K562 (cell line): ENCODE data around the gene ATAD2B. TPM values are rescaled to one million over a fixed set of nuclear protein-coding genes. Genes with fewer than 3 reads are reported as not detected.

Source experiments
- ATAC-seq: fragments of 200-7000 bp; cut with Tn5 transposase; 3 replicates; pipeline ENCODE4 v1.9.1; 2020; ENCODE audit warnings: moderate library complexity
- BruUV-seq: library from RNA; stranded (reverse); fragments of 400-500 nt; replicated peaks from 2 replicates; lab custom pipeline; 2021; lab: Mats Ljungman, UMichigan
- CTCF ChIA-PET: fragments of 300-600 bp; formaldehyde crosslinking; extraction: SDS; loops from one replicate; lab custom pipeline; 2021; ENCODE audit warnings: low intra/inter-chr PET ratio; lab: Yijun Ruan, JAX
- POLR2A ChIA-PET: fragments of 300-600, 350-650 bp; sonication (Branson Sonifier 250); formaldehyde crosslinking; extraction: SDS; loops from one replicate; lab custom pipeline; 2021; ENCODE audit warnings: antibody characterized with exemption, inconsistent platforms; lab: Yijun Ruan, JAX
- DNase-seq, 4 experiments: peaks; one replicate each; pipeline versions ENCODE4 v3.0.0 to v3.0.0-alpha.2; 2011 to 2018; ENCODE audit warnings: low spot score in 3 of 4, mixed read lengths in 3 of 4; ENCODE audit errors: extremely low read depth in 1 of 4
- FAIRE-seq: peaks from 2 replicates; lab custom pipeline; 2011; peaks lifted over from hg19 to GRCh38; lab: Jason Lieb, UNC
- H2AFZ ChIP-seq: 2 replicates; pipeline ENCODE4 v1.6.0; 2011; ENCODE audit warnings: low read depth, low read length, control low read depth, inconsistent platforms
- H3K27ac ChIP-seq: fragments of 200-600 bp; 3 replicates; pipeline ENCODE4 v1.8.0; 2011; ENCODE audit warnings: low read depth, mild to moderate bottlenecking, control low read depth, inconsistent platforms, low read length, moderate library complexity, mixed read lengths; ENCODE audit errors: extremely low read depth
- H3K27me3 ChIP-seq, 2 experiments: fragments of 300-600 bp in 1 of 2; 2 replicates in 1 of 2; 3 replicates in 1 of 2; pipeline versions ENCODE4 v1.6.0 to v1.8.0; 2011; ENCODE audit warnings: inconsistent platforms in 2 of 2, low read length in 2 of 2, mild to moderate bottlenecking in 1 of 2, mixed read lengths in 1 of 2, moderate library complexity in 1 of 2; ENCODE audit not compliant: control insufficient read depth in 2 of 2, insufficient read depth in 2 of 2
- H3K36me3 ChIP-seq: fragments of 300-600 bp; 3 replicates; pipeline ENCODE4 v1.8.0; 2011; ENCODE audit warnings: mild to moderate bottlenecking, low read length, inconsistent platforms; ENCODE audit not compliant: control insufficient read depth, insufficient read depth
- H3K4me1 ChIP-seq, 2 experiments: fragments of 200-600 bp in 1 of 2; replicated peaks in 1 of 2; 2 replicates in 1 of 2; 3 replicates in 1 of 2; pipeline versions ENCODE4 v1.5.1 to v1.8.0; 2011; ENCODE audit warnings: inconsistent platforms in 2 of 2, low read length in 2 of 2, mild to moderate bottlenecking in 1 of 2, mixed read lengths in 1 of 2, moderate library complexity in 1 of 2; ENCODE audit not compliant: control insufficient read depth in 2 of 2, insufficient read depth in 2 of 2
- H3K4me2 ChIP-seq: 2 replicates; pipeline ENCODE4 v1.6.1; 2011; ENCODE audit warnings: low read length, control low read depth, inconsistent platforms, mixed read lengths; ENCODE audit not compliant: insufficient read depth
- H3K4me3 ChIP-seq: fragments of 200-600 bp; sonication (generic), shearing (Covaris generic); 2 replicates; pipeline ENCODE4 v1.5.1; 2016; ENCODE audit warnings: control low read depth, inconsistent platforms
- H3K79me2 ChIP-seq: fragments of 200-600 bp; 3 replicates; pipeline ENCODE4 v1.8.0; 2011; ENCODE audit warnings: low read length, inconsistent platforms; ENCODE audit not compliant: control insufficient read depth, insufficient read depth
- H3K9ac ChIP-seq, 2 experiments: 2 replicates each; pipeline versions ENCODE4 v1.6.0 to v1.6.1; 2011; ENCODE audit warnings: low read depth in 2 of 2, low read length in 2 of 2, control low read depth in 1 of 2, inconsistent platforms in 1 of 2, mild to moderate bottlenecking in 1 of 2, mixed read lengths in 1 of 2; ENCODE audit not compliant: insufficient read depth in 1 of 2
- H3K9me1 ChIP-seq: one replicate; pipeline ENCODE4 v1.6.0; 2011; ENCODE audit warnings: inconsistent platforms, mild to moderate bottlenecking, low read length, moderate library complexity; ENCODE audit not compliant: control insufficient read depth, insufficient read depth
- H3K9me3 ChIP-seq: replicated peaks from 2 replicates; pipeline ENCODE4 v1.5.1; 2011; ENCODE audit warnings: low read depth, low read length, inconsistent platforms; ENCODE audit not compliant: control insufficient read depth, insufficient read depth
- H4K20me1 ChIP-seq: replicated peaks from 2 replicates; pipeline ENCODE4 v1.6.1; 2011; ENCODE audit warnings: low read length, inconsistent platforms, mixed read lengths; ENCODE audit not compliant: control insufficient read depth, insufficient read depth
- ARID2 ChIP-seq: fragments of 450-650 bp; IDR thresholded peaks from 2 replicates; pipeline ENCODE4 v1.6.1; 2017; ENCODE audit warnings: antibody characterized with exemption, mild to moderate bottlenecking
- CBX3 ChIP-seq, 2 experiments: IDR thresholded peaks; 1 replicate in 1 of 2; 2 replicates in 1 of 2; pipeline ENCODE4 v1.6.1; 2012; ENCODE audit warnings: inconsistent platforms in 2 of 2, low read length in 2 of 2, borderline replicate concordance in 1 of 2, control low read depth in 1 of 2
- IRF2 ChIP-seq: sonication (generic); formaldehyde crosslinking; IDR thresholded peaks from 2 replicates; pipeline ENCODE4 v1.8.1; 2022; ENCODE audit warnings: mild to moderate bottlenecking, missing genetic modification reagents
- POLR2AphosphoS5 ChIP-seq: IDR thresholded peaks from 2 replicates; pipeline ENCODE4 v1.6.1; 2011; ENCODE audit warnings: mild to moderate bottlenecking, low read depth, low read length, moderate library complexity; ENCODE audit not compliant: control insufficient read depth, insufficient read depth
- PRMT5 ChIP-seq: sonication (generic); formaldehyde crosslinking; IDR thresholded peaks from 2 replicates; pipeline ENCODE4 v1.5.0; 2020; ENCODE audit warnings: missing genetic modification reagents
- RBM22 ChIP-seq: fragments of 200-400 bp; formaldehyde crosslinking; IDR thresholded peaks from 2 replicates; pipeline ENCODE4 v1.6.1; 2018; ENCODE audit warnings: low read length, low read depth; ENCODE audit not compliant: poor library complexity, severe bottlenecking
- TRIM28 ChIP-seq: fragments of 450-650 bp; IDR thresholded peaks from 2 replicates; pipeline ENCODE4 v1.6.1; 2017
- ZNF175 ChIP-seq: fragments of 200-800 bp; sonication (Bioruptor generic); IDR thresholded peaks from 2 replicates; pipeline ENCODE4 v1.6.1; 2016; ENCODE audit warnings: low read depth, mild to moderate bottlenecking, missing genetic modification characterization, missing compliant biosample characterization
- WGBS: fragments of 100-300 bp; shearing (Covaris generic); methylation state at CpG from one replicate; pipeline ENCODE4 v1.1.6; 2016; ENCODE audit warnings: low coverage, mixed read lengths; ENCODE audit not compliant: insufficient coverage; ENCODE audit errors: missing lambda C conversion rate; 5-methylcytosine and 5-hydroxymethylcytosine counted together
- in situ Hi-C: fragments of 300-500 bp; cut with MboI; formaldehyde crosslinking; loops from 4 replicates; pipeline ENCODE4 v1.15.0; 2018; ENCODE audit warnings: inconsistent platforms, mixed read lengths
- intact Hi-C: fragments of 100-400 bp; cut with micrococcal nuclease; formaldehyde crosslinking; loops from 2 replicates; pipeline ENCODE4 v1.14.2; 2022
- polyA plus RNA-seq, 8 experiments: library from polyadenylated mRNA; depleted of rRNA in 4 of 8; stranded (reverse) in 5 of 8; unstranded in 3 of 8; fragments of >200 nt; fragmentation: Nextera tagmentation in 2 of 8; fragmentation: Illumina TruSeq in 1 of 8; extraction: Ambion mirVana in 2 of 8; extraction: Trizol in 1 of 8; gene quantifications; 2 replicates each; pipeline versions ENCODE4 v1.2.1 to v1.2.3, GENCODE V29; 2011 to 2014; ENCODE audit warnings: inconsistent platforms in 1 of 8, missing spikeins in 1 of 8
- total RNA-seq, 7 experiments: library from RNA; depleted of rRNA in 6 of 7; stranded (reverse); fragments of >200 nt in 6 of 7; fragmentation: Illumina TruSeq in 2 of 7; extraction: Trizol in 2 of 7; gene quantifications; 2 replicates each; pipeline versions ENCODE4 v1.2.1 to v1.2.3, GENCODE V29; 2011 to 2021; ENCODE audit warnings: low replicate concordance in 1 of 7

The ATAD2B gene
- total and polyA plus RNA-seq, 9 of the 15 experiments (the other 6 are each of a cell fraction or from before 2014, with no cell fraction given) = 3.2 to 21.6 (median 11.4) TPM

- no peak for TF ChIP-seq RBM22
- no peak for TF ChIP-seq ZNF175
- no peak for TF ChIP-seq IRF2 (CRISPR knock-in tag)
- TF ChIP-seq ARID2 = no peak
- no peak for TF ChIP-seq POLR2AphosphoS5
- TF ChIP-seq, all 486 proteins: peak for 0
These were observed 89.9 kb downstream of the ATAD2B start (continued) for GRCh38 chr2:23836971-23837565.

GRCh38 chr2:23836505-23836904, 90.4 kb downstream of the ATAD2B start:
- TF ChIP-seq TRIM28 = 0 out of 2 replicates have a peak, but pooled peaks have one; percentile 41
- TF ChIP-seq CBX3 (IDR thresholded peaks at IDR 0.05; ENCODE audit: borderline replicate concordance in 1 of 2, low read length in 2 of 2) = peak in 1 of 2 experiments; percentile 64; a peak in 1 of 3 replicates
- no peak for TF ChIP-seq PRMT5
- H3K4me2 ChIP-seq = no peak overlapping the region
- in situ Hi-C loops (no loop called here), intact Hi-C loops (no loop called here)
- H3K9me1 ChIP-seq = no peaks in the 10 kb centered on the region
- BruUV-seq = no TSS peak
- H4K20me1 ChIP-seq = no peaks in the 10 kb centered on the region
- WGBS = 86% methylated on average over 5 of the region's 5 CpGs
- H3K36me3 ChIP-seq = peaks cover 7% of the 10 kb centered on the region; the same call in 1 of the 3 replicates
- POLR2A ChIA-PET = interaction anchor here (0.5 to 1.6 kb wide), 6 partner anchors 8 to 527 kb away, joined by 3 to 4 read pairs (median 4); no protein-coding TSS in a partner anchor
- CTCF ChIA-PET = no interaction called here
- no peaks in the 10 kb centered on the region for H3K79me2 ChIP-seq
- H3K27me3 ChIP-seq = no peaks in the 10 kb centered on the region
- H2AFZ ChIP-seq = no peak overlapping the region
- H3K9me3 ChIP-seq = no peaks in the 10 kb centered on the region
- H3K27ac ChIP-seq = no peak overlapping the region
- H3K4me3 ChIP-seq = no peak overlapping the region
- no peak for DNase-seq
- FAIRE-seq = no peak
- ATAC-seq = no peak
- H3K4me1 ChIP-seq = no peaks in the 10 kb centered on the region
- no peak overlapping the region for H3K9ac ChIP-seq
